Transverse colon (tissue), 4 donors: Measurements from ENCODE around the gene LCLAT1. TPM values are rescaled to one million over a fixed set of nuclear protein-coding genes. Genes with fewer than 3 reads are reported as not detected.

Source experiments
- DNase-seq: peaks from one replicate; pipeline ENCODE4 v3.0.0-alpha.2; 2019
- H3K27ac ChIP-seq, 4 donors: fragments of 200-600 bp; sonication (generic); 2 replicates each; pipeline ENCODE4 v1.5.1; 2016 to 2018; ENCODE audit warnings: inconsistent platforms in 4 of 4
- H3K27me3 ChIP-seq: fragments of 200-600 bp; sonication (generic); 2 replicates; pipeline ENCODE4 v1.5.1; 2017; ENCODE audit warnings: inconsistent platforms
- H3K36me3 ChIP-seq, 4 donors: fragments of 200-600 bp; sonication (generic); 2 replicates each; pipeline ENCODE4 v1.5.1; 2017 to 2019; ENCODE audit warnings: inconsistent platforms in 4 of 4
- H3K4me1 ChIP-seq, 4 donors: fragments of 200-600 bp; sonication (generic); 2 replicates each; pipeline ENCODE4 v1.5.1; 2017 to 2020; ENCODE audit warnings: inconsistent platforms in 4 of 4
- H3K4me3 ChIP-seq, 4 donors: fragments of 200-600 bp; sonication (generic); 1 replicate in 1 of 4; 2 replicates in 3 of 4; pipeline versions ENCODE4 v1.5.1 to v1.6.1; 2017 to 2019; ENCODE audit warnings: inconsistent platforms in 4 of 4
- H3K9me3 ChIP-seq, 2 donors: fragments of 200-600 bp; sonication (generic); 2 replicates each; pipeline ENCODE4 v1.5.1; 2017 to 2019; ENCODE audit warnings: inconsistent platforms in 2 of 2
- EP300 ChIP-seq: sonication (generic); formaldehyde crosslinking; IDR thresholded peaks from one replicate; pipeline ENCODE4 v1.6.1; 2017; ENCODE audit warnings: antibody characterized with exemption, low read depth
- POLR2A ChIP-seq: fragments of 450-650 bp; IDR thresholded peaks from one replicate; pipeline ENCODE4 v1.6.1; 2016; ENCODE audit warnings: antibody characterized with exemption, mild to moderate bottlenecking, moderate library complexity
- POLR2AphosphoS5 ChIP-seq, 3 donors: sonication (generic); formaldehyde crosslinking; IDR thresholded peaks; one replicate each; pipeline ENCODE4 v1.6.1; 2016; ENCODE audit warnings: antibody characterized with exemption in 3 of 3
- WGBS, 2 donors: methylation state at CpG; one replicate each; pipeline ENCODE4 v1.1.5; 2018; ENCODE audit warnings: low coverage in 1 of 2; 5-methylcytosine and 5-hydroxymethylcytosine counted together
- in situ Hi-C, 4 donors: fragments of 200-750 bp; cut with MboI; loops; one replicate each; pipeline versions ENCODE4 v1.15.0 to v1.15.1; 2017; ENCODE audit warnings: low sequenced_read_pairs in 3 of 4, low pct_ligation_motif_present in 1 of 4, low pct_unique_long_range_greater_than_20kb in 1 of 4
- intact Hi-C: fragments of 100-400 bp; cut with DNase I; formaldehyde crosslinking; loops from one replicate; pipeline ENCODE4 v1.15.1; 2023; ENCODE audit warnings: low total_unique reads
- total RNA-seq, 4 donors: library from RNA; depleted of rRNA; stranded (reverse); fragments of >200 nt; gene quantifications; one replicate each; pipeline ENCODE4 v1.1.0, GENCODE V29; 2016
- TF ChIP-seq, protein P1 (sequence below), 5 experiments: fragments of 200-600 bp in 3 of 5; fragments of 450-650 bp in 2 of 5; sonication (generic) in 3 of 5; IDR thresholded peaks; 1 replicate in 2 of 5; 2 replicates in 3 of 5; pipeline ENCODE4 v1.5.1; 2016 to 2017; ENCODE audit warnings: antibody characterized with exemption in 5 of 5, inconsistent platforms in 3 of 5, mild to moderate bottlenecking in 2 of 5, moderate library complexity in 1 of 5

LCLAT1 gene
- total RNA-seq, 4 donors from 2014 or later, result 10.9 to 26.5 (median 16.6) TPM

DNA sequence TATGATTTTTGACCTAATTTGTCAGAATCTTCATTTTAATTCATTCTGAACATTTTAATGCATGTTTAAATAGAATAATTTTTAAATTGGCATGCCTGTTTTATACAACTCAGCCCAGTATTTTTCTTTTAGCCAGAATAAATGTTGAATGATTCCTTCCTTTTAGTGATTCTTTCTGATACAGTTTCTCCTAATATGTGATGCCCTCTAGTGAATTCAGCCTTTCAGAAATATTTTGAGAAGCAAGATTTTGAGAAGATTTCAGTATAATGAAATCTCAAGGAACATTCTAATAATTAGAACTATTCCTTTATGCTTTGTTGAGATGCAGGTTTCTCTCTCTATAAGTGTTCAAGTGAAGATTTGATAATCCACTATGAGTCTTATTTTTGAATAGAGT lies 28.5 kb downstream of the LCLAT1 start:
- Histone ChIP-seq H3K9me3 (no peaks in the 10 kb centered on the region), H3K4me1 (peaks cover 0 to 15% (median 6%) of the 10 kb centered on the region in 4 donors), H3K27ac (no peak overlapping the region), H3K4me3 (no peak overlapping the region), H3K27me3 (no peaks in the 10 kb centered on the region), H3K36me3 (no peaks in the 10 kb centered on the region)
- in situ Hi-C loops, result no loop called here
- intact Hi-C loops, result no loop called here
- TF ChIP-seq, protein P1, sequence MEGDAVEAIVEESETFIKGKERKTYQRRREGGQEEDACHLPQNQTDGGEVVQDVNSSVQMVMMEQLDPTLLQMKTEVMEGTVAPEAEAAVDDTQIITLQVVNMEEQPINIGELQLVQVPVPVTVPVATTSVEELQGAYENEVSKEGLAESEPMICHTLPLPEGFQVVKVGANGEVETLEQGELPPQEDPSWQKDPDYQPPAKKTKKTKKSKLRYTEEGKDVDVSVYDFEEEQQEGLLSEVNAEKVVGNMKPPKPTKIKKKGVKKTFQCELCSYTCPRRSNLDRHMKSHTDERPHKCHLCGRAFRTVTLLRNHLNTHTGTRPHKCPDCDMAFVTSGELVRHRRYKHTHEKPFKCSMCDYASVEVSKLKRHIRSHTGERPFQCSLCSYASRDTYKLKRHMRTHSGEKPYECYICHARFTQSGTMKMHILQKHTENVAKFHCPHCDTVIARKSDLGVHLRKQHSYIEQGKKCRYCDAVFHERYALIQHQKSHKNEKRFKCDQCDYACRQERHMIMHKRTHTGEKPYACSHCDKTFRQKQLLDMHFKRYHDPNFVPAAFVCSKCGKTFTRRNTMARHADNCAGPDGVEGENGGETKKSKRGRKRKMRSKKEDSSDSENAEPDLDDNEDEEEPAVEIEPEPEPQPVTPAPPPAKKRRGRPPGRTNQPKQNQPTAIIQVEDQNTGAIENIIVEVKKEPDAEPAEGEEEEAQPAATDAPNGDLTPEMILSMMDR (IDR thresholded peaks at IDR 0.05), result no peak
- no peak for TF ChIP-seq EP300
- no peak for TF ChIP-seq POLR2A
- no peak for TF ChIP-seq POLR2AphosphoS5 (IDR thresholded peaks at IDR 0.05)
- no peak for DNase-seq

DNA sequence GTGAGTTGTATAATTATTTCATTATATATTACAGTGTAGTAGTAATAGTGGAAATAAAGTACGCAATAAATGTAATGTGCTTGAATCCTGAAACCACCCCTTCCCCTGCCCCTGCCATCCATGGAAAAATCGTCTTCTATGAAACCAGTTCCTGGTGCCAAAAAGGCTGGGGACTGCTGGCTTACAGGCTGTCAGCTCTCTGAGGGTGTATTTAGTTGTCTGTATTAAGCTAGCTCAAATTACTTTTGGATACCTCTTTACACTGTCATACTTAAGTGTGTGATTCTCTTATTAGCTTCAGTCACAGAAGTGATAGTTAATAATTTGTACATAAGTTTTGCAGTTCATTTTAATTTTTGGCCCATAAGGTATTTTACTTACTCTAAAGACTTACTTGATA lies 29.6 kb downstream of the LCLAT1 start:
- no peaks in the 10 kb centered on the region for H3K36me3 ChIP-seq
- H3K27me3 ChIP-seq, result no peaks in the 10 kb centered on the region
- no peak overlapping the region for H3K4me3 ChIP-seq
- no peak for DNase-seq
- H3K9me3 ChIP-seq, result no peaks in the 10 kb centered on the region
- H3K4me1 ChIP-seq, result peaks cover 3 to 21% (median 16%) of the 10 kb centered on the region in 4 donors
- intact Hi-C loops (no loop called here), in situ Hi-C loops (no loop called here)
- 92 to 96% methylated on average over 2 of the region's 2 CpGs for WGBS, 2 donors
- TF ChIP-seq EP300 (no peak), POLR2A (no peak)
- no peak overlapping the region for H3K27ac ChIP-seq

DNA sequence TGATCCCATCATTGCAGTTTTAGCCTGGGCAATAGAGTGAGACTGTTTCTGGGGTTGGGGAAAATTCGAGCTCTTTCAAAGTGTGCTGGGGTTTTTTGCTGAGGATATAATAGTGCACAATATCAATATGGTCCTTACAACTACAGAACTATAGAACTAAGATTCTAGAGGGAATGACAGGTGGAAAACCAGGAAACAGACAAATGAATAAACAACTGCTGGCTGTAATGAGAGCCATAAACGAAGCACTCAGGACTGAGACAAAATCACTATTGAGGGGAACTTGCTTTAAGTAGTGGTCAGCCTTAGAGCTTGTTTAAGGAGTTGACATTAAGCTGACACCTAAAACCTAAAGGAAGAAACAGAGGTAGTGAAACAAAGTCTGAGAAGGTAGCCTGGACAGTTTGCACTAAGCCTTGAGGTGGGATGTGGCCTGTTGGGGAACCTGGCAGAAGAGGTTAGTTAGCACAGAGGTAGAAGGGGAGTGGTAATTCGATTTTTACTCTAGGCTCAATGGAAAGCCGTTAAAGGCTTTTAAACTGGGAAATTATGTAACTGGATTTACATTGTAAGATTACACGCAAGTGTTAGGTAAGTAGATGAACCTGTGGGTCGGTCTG lies 33.8 kb downstream of the LCLAT1 start:
- peak overlapping the region; percentile 60 to 69 (median 66) for H3K27ac ChIP-seq
- TF ChIP-seq POLR2AphosphoS5 (IDR thresholded peaks at IDR 0.05) (no peak), POLR2A (no peak), EP300 (no peak)
- TF ChIP-seq, protein P1 (IDR thresholded peaks at IDR 0.05), result no peak
- peaks cover 8 to 26% (median 21%) of the 10 kb centered on the region in 4 donors for H3K4me1 ChIP-seq
- H3K36me3 ChIP-seq, result no peaks in the 10 kb centered on the region
- in situ Hi-C loops, result no loop called here
- peak; percentile 15 for DNase-seq
- 49 to 51% methylated on average over 5 to 6 of the region's 6 CpGs for WGBS, 2 donors
- no peaks in the 10 kb centered on the region for H3K27me3 ChIP-seq
- no peaks in the 10 kb centered on the region for H3K9me3 ChIP-seq
- intact Hi-C loops, result no loop called here
- no peak overlapping the region for H3K4me3 ChIP-seq

DNA sequence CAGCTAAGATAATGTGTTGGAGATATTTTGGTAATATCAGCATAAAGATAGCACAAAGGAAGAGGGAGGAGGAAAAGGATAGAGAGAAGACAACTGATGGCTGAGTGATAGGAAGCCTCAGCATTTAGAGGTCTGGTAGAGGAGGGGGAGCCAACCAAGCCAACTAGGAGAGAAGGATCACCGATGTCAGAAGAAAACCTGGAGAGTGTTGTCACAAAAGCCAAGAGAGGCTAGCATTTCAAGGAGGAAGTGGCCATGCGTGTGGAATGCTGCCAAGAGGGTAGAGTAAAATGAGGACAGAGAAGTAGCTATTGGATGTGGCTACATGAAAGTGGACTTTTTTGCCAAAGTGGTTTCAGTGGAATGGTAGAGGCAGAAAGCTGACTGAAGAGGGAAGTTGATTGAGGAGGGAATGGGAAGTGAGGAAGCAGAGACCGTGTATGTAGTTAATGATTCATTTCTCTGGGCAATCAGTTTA lies 34.3 kb downstream of the LCLAT1 start:
- no peaks in the 10 kb centered on the region for H3K9me3 ChIP-seq
- intact Hi-C loops (no loop called here), in situ Hi-C loops (no loop called here)
- no peaks in the 10 kb centered on the region for H3K36me3 ChIP-seq
- H3K4me1 ChIP-seq, result peaks cover 8 to 26% (median 21%) of the 10 kb centered on the region in 4 donors
- H3K4me3 ChIP-seq, result no peak overlapping the region
- H3K27me3 ChIP-seq, result no peaks in the 10 kb centered on the region
- WGBS, 2 donors, result 33 to 38% methylated on average over 3 of the region's 3 CpGs
- TF ChIP-seq, protein P1 (IDR thresholded peaks at IDR 0.05), result no peak
- TF ChIP-seq POLR2A, result no peak
- TF ChIP-seq POLR2AphosphoS5 (IDR thresholded peaks at IDR 0.05), result no peak
- no peak for TF ChIP-seq EP300
- peak; percentile 31 for DNase-seq
- peak overlapping the region; percentile 60 to 69 (median 66) for H3K27ac ChIP-seq

DNA sequence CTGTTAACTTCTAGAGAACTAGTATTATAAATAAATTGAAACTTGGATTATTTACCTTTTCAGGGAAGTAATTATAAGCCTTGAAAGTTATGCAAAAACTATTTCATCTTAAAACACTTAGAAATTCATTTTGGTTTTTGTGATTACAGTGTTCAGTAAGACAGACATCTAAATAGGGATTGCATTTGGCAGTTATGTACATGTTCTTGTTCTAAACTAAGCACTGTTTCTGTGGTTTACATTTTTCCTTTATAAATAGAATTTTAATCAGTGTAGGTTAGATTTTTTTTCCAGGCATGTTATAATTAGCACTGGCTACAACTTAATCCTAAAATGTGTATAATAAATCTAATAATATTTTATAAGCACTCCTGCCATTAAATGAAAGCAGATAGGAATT lies 35.0 kb downstream of the LCLAT1 start:
- peak overlapping the region; percentile 60 to 69 (median 66) for H3K27ac ChIP-seq
- no peaks in the 10 kb centered on the region for H3K36me3 ChIP-seq
- intact Hi-C loops (no loop called here), in situ Hi-C loops (no loop called here)
- no peaks in the 10 kb centered on the region for H3K27me3 ChIP-seq
- no peak overlapping the region for H3K4me3 ChIP-seq
- H3K4me1 ChIP-seq, result peaks cover 8 to 26% (median 21%) of the 10 kb centered on the region in 4 donors
- TF ChIP-seq EP300, result no peak
- TF ChIP-seq, protein P1 (IDR thresholded peaks at IDR 0.05), result no peak
- TF ChIP-seq POLR2AphosphoS5 (IDR thresholded peaks at IDR 0.05), result no peak
- no peak for TF ChIP-seq POLR2A
- no peaks in the 10 kb centered on the region for H3K9me3 ChIP-seq
- no peak for DNase-seq
